Spinal cord (tissue), 10 donors: Measurements from ENCODE around the gene ANO3. TPM values are rescaled to one million over a fixed set of nuclear protein-coding genes. Genes with fewer than 3 reads are reported as not detected.
A peak's percentile ranks its signal among the peaks of the same experiment; 100 is the strongest.

Experiments used
- DNase-seq, 6 donors: peaks; one replicate each; pipeline versions ENCODE4 v3.0.0 to v3.0.0-alpha.2; 2013 to 2015; ENCODE audit warnings: low spot score in 6 of 6, low read depth in 4 of 6
- H3K27ac ChIP-seq: one replicate; pipeline ENCODE4 v1.5.1; 2013; ENCODE audit warnings: low read depth, low read length, control low read depth
- H3K27me3 ChIP-seq: one replicate; pipeline ENCODE4 v1.6.1; 2013; ENCODE audit warnings: low read length; ENCODE audit not compliant: control insufficient read depth, insufficient read depth
- H3K36me3 ChIP-seq: one replicate; pipeline ENCODE4 v1.6.1; 2013; ENCODE audit warnings: low read length; ENCODE audit not compliant: control insufficient read depth, insufficient read depth
- H3K4me1 ChIP-seq: one replicate; pipeline ENCODE4 v1.6.1; 2013; ENCODE audit warnings: low read length; ENCODE audit not compliant: control insufficient read depth, insufficient read depth
- H3K4me3 ChIP-seq: one replicate; pipeline ENCODE4 v1.5.1; 2013; ENCODE audit warnings: low read depth, low read length, control low read depth
- H3K9me3 ChIP-seq: one replicate; pipeline ENCODE4 v1.6.1; 2013; ENCODE audit warnings: low read length; ENCODE audit not compliant: control insufficient read depth, insufficient read depth
- WGBS: methylation state at CpG from one replicate; pipeline ENCODE4 v1.1.5; 2013; ENCODE audit warnings: missing lambda C conversion rate; ENCODE audit not compliant: insufficient coverage; 5-methylcytosine and 5-hydroxymethylcytosine counted together
- polyA plus RNA-seq, 2 donors: library from polyadenylated mRNA; unstranded; fragments of 120-200 nt; gene quantifications; one replicate each; pipeline ENCODE4 v1.2.1, GENCODE V29; 2013; ENCODE audit not compliant: insufficient read length in 2 of 2
- total RNA-seq, 2 donors: library from RNA; depleted of rRNA in 1 of 2; stranded (reverse); fragments of 120-200 nt in 1 of 2; fragments of >200 nt in 1 of 2; gene quantifications; one replicate each; pipeline versions ENCODE4 v1.2.3 to v1.2.4, GENCODE V29; 2013 to 2014
- donor health status: healthy.

Gene ANO3
- total and polyA plus RNA-seq, 4 donors, result 2.4 to 12.9 (median 3.8) TPM

GRCh38 chr11:26512196-26512595 lies 180.3 kb downstream of the ANO3 start:
- Histone ChIP-seq H3K9me3 (no peaks in the 10 kb centered on the region), H3K4me1 (no peaks in the 10 kb centered on the region), H3K27ac (no peak overlapping the region), H3K36me3 (no peaks in the 10 kb centered on the region), H3K4me3 (no peak overlapping the region), H3K27me3 (no peaks in the 10 kb centered on the region)
- DNase-seq, result no peak
- WGBS, result no CpG with 5 or more reads among the region's 2 CpGs

GRCh38 chr11:26519469-26519868 lies 187.5 kb downstream of the ANO3 start:
- no peak for DNase-seq
- no peaks in the 10 kb centered on the region for H3K4me1 ChIP-seq
- 83% methylated on average over 1 of the region's 2 CpGs for WGBS
- H3K36me3 ChIP-seq, result no peaks in the 10 kb centered on the region
- no peak overlapping the region for H3K27ac ChIP-seq
- H3K4me3 ChIP-seq, result no peak overlapping the region
- no peaks in the 10 kb centered on the region for H3K9me3 ChIP-seq
- no peaks in the 10 kb centered on the region for H3K27me3 ChIP-seq

GRCh38 chr11:26522912-26523610 lies 191.1 kb downstream of the ANO3 start:
- WGBS, result 40% methylated on average over 1 of the region's 12 CpGs
- no peak overlapping the region for H3K27ac ChIP-seq
- DNase-seq, result no peak

GRCh38 chr11:26527685-26528084 lies 195.8 kb downstream of the ANO3 start:
- no peaks in the 10 kb centered on the region for H3K4me1 ChIP-seq
- no peak for DNase-seq

More at GRCh38 chr11:26522912-26523610, 191.1 kb downstream of the ANO3 start:
- Histone ChIP-seq H3K36me3 (no peaks in the 10 kb centered on the region), H3K4me3 (no peak overlapping the region), H3K27me3 (no peaks in the 10 kb centered on the region), H3K9me3 (no peaks in the 10 kb centered on the region), H3K4me1 (no peaks in the 10 kb centered on the region)

GRCh38 chr11:26537341-26537740 lies 205.4 kb downstream of the ANO3 start:
- Histone ChIP-seq H3K9me3 (no peaks in the 10 kb centered on the region), H3K4me1 (no peaks in the 10 kb centered on the region), H3K27ac (no peak overlapping the region), H3K27me3 (no peaks in the 10 kb centered on the region), H3K4me3 (no peak overlapping the region), H3K36me3 (no peaks in the 10 kb centered on the region)
- WGBS, result 75% methylated on average over 4 of the region's 4 CpGs
- DNase-seq, result no peak

More at GRCh38 chr11:26527685-26528084, 195.8 kb downstream of the ANO3 start:
- H3K36me3 ChIP-seq, result no peaks in the 10 kb centered on the region
- H3K27me3 ChIP-seq, result no peaks in the 10 kb centered on the region
- H3K4me3 ChIP-seq, result no peak overlapping the region
- no CpG with 5 or more reads among the region's 1 CpG for WGBS
- H3K9me3 ChIP-seq, result no peaks in the 10 kb centered on the region
- no peak overlapping the region for H3K27ac ChIP-seq

GRCh38 chr11:26539517-26539916 lies 207.6 kb downstream of the ANO3 start:
- no peak overlapping the region for H3K4me3 ChIP-seq
- no peaks in the 10 kb centered on the region for H3K4me1 ChIP-seq

GRCh38 chr11:26541870-26542269 lies 209.9 kb downstream of the ANO3 start:
- Histone ChIP-seq H3K4me3 (no peak overlapping the region), H3K9me3 (no peaks in the 10 kb centered on the region), H3K27ac (no peak overlapping the region), H3K4me1 (no peaks in the 10 kb centered on the region), H3K27me3 (no peaks in the 10 kb centered on the region), H3K36me3 (no peaks in the 10 kb centered on the region)
- 100% methylated on average over 1 of the region's 2 CpGs for WGBS
- DNase-seq, result no peak

More at GRCh38 chr11:26539517-26539916, 207.6 kb downstream of the ANO3 start:
- H3K27ac ChIP-seq, result no peak overlapping the region
- H3K36me3 ChIP-seq, result no peaks in the 10 kb centered on the region
- 60% methylated on average over 1 of the region's 3 CpGs for WGBS
- H3K9me3 ChIP-seq, result no peaks in the 10 kb centered on the region
- H3K27me3 ChIP-seq, result no peaks in the 10 kb centered on the region
- DNase-seq, result no peak

- H3K4me3 ChIP-seq, result no peak overlapping the region
- no peaks in the 10 kb centered on the region for H3K4me1 ChIP-seq
- H3K27ac ChIP-seq, result no peak overlapping the region
- no peaks in the 10 kb centered on the region for H3K36me3 ChIP-seq
- no peaks in the 10 kb centered on the region for H3K27me3 ChIP-seq
- H3K9me3 ChIP-seq, result no peaks in the 10 kb centered on the region
- no CpG with 5 or more reads among the region's 2 CpGs for WGBS
- DNase-seq, result no peak
Observed at GRCh38 chr11:26549176-26549575, 217.2 kb downstream of the ANO3 start.

- Histone ChIP-seq H3K9me3 (no peaks in the 10 kb centered on the region), H3K36me3 (no peaks in the 10 kb centered on the region), H3K4me1 (no peaks in the 10 kb centered on the region), H3K27me3 (no peaks in the 10 kb centered on the region), H3K27ac (no peak overlapping the region), H3K4me3 (no peak overlapping the region)
- DNase-seq, result no peak
- no CpG with 5 or more reads among the region's 1 CpG for WGBS
Observed at GRCh38 chr11:26550022-26550421, 218.1 kb downstream of the ANO3 start.

- Histone ChIP-seq H3K9me3 (no peaks in the 10 kb centered on the region), H3K27me3 (no peaks in the 10 kb centered on the region), H3K27ac (no peak overlapping the region), H3K36me3 (no peaks in the 10 kb centered on the region), H3K4me1 (no peaks in the 10 kb centered on the region), H3K4me3 (no peak overlapping the region)
- no CpG with 5 or more reads among the region's 1 CpG for WGBS
- DNase-seq, result peak in 1 of 6 donors; percentile 20
Observed at GRCh38 chr11:26551186-26551801, 219.4 kb downstream of the ANO3 start.
